SU-DHL-6 (cell line): Measurements from ENCODE around the gene LARP1B.

Experiments
- CTCF ChIP-seq: fragments of 200-600 bp; sonication (generic); IDR thresholded peaks from one replicate; pipeline ENCODE4 v1.5.1; 2017; ENCODE audit warnings: antibody characterized with exemption, mild to moderate bottlenecking, low read length, moderate library complexity; ENCODE audit not compliant: insufficient read depth, poor library complexity, severe bottlenecking
- EZH2phosphoT487 ChIP-seq: fragments of 200-600 bp; sonication (generic), shearing (Covaris generic); conservative IDR thresholded peaks from 2 replicates; pipeline ENCODE4 v1.6.1; 2018; ENCODE audit warnings: mild to moderate bottlenecking, antibody characterized with exemption, low read length, moderate library complexity, mixed read lengths

- no peak for TF ChIP-seq EZH2phosphoT487
- no peak for TF ChIP-seq CTCF
These were observed 94.2 kb downstream of the LARP1B start for GRCh38 chr4:128155231-128155855.
